ENCODE results near the gene USH2A.

USH2A gene

GRCh38 chr1:216086678-216087077 lies 336.6 kb downstream of the USH2A start:
- DNase-seq (ENCODE audit: extremely low read depth, insufficient read length) = no peak
- Histone ChIP-seq H3K27me3 (replicated peaks; ENCODE audit: control insufficient read depth, insufficient read depth, low read length) (no peaks in the 10 kb centered on the region), H3K4me3 (replicated peaks; ENCODE audit: low read depth, low read length) (no peak overlapping the region), H3K36me3 (ENCODE audit: control insufficient read depth, insufficient read depth, low read length) (no peaks in the 10 kb centered on the region)
- TF ChIP-seq CTCF (IDR thresholded peaks at IDR 0.05; ENCODE audit: insufficient read depth, low read length, poor library complexity, severe bottlenecking) = no peak

- no peak for TF ChIP-seq CTCF (IDR thresholded peaks at IDR 0.05; ENCODE audit: insufficient read depth, low read length, poor library complexity, severe bottlenecking)
- H3K36me3 ChIP-seq (ENCODE audit: control insufficient read depth, insufficient read depth, low read length) = no peaks in the 10 kb centered on the region
- no peaks in the 10 kb centered on the region for H3K27me3 ChIP-seq (replicated peaks; ENCODE audit: control insufficient read depth, insufficient read depth, low read length)
- DNase-seq (ENCODE audit: extremely low read depth, insufficient read length) = no peak
- H3K4me3 ChIP-seq (replicated peaks; ENCODE audit: low read depth, low read length) = no peak overlapping the region
Observed at GRCh38 chr1:216081445-216081844, 341.8 kb downstream of the USH2A start.

GRCh38 chr1:216076751-216077150 lies 346.5 kb downstream of the USH2A start:
- no peaks in the 10 kb centered on the region for H3K36me3 ChIP-seq (ENCODE audit: control insufficient read depth, insufficient read depth, low read length)
- no peaks in the 10 kb centered on the region for H3K27me3 ChIP-seq (replicated peaks; ENCODE audit: control insufficient read depth, insufficient read depth, low read length)
- no peak for DNase-seq (ENCODE audit: extremely low read depth, insufficient read length)
- H3K4me3 ChIP-seq (replicated peaks; ENCODE audit: low read depth, low read length) = no peak overlapping the region
- TF ChIP-seq CTCF (IDR thresholded peaks at IDR 0.05; ENCODE audit: insufficient read depth, low read length, poor library complexity, severe bottlenecking) = no peak

- no peak for DNase-seq (ENCODE audit: extremely low read depth, insufficient read length)
- no peak for TF ChIP-seq CTCF (IDR thresholded peaks at IDR 0.05; ENCODE audit: insufficient read depth, low read length, poor library complexity, severe bottlenecking)
- Histone ChIP-seq H3K4me3 (replicated peaks; ENCODE audit: low read depth, low read length) (no peak overlapping the region), H3K27me3 (replicated peaks; ENCODE audit: control insufficient read depth, insufficient read depth, low read length) (no peaks in the 10 kb centered on the region), H3K36me3 (ENCODE audit: control insufficient read depth, insufficient read depth, low read length) (no peaks in the 10 kb centered on the region)
Observed at GRCh38 chr1:216075339-216075738, 347.9 kb downstream of the USH2A start.

GRCh38 chr1:216073793-216074595 lies 349.3 kb downstream of the USH2A start:
- H3K4me3 ChIP-seq (replicated peaks; ENCODE audit: low read depth, low read length) = no peak overlapping the region
- no peaks in the 10 kb centered on the region for H3K27me3 ChIP-seq (replicated peaks; ENCODE audit: control insufficient read depth, insufficient read depth, low read length)
- no peak for DNase-seq (ENCODE audit: extremely low read depth, insufficient read length)
- no peaks in the 10 kb centered on the region for H3K36me3 ChIP-seq (ENCODE audit: control insufficient read depth, insufficient read depth, low read length)
- TF ChIP-seq CTCF (IDR thresholded peaks at IDR 0.05; ENCODE audit: insufficient read depth, low read length, poor library complexity, severe bottlenecking) = no peak
